B cell (primary cell): Measurements from ENCODE around the gene BAG2. TPM values are rescaled to one million over a fixed set of nuclear protein-coding genes. Genes with fewer than 3 reads are reported as not detected.

Experiments
- ATAC-seq: fragments of 200-7000 bp; cut with Tn5 transposase; one replicate; pipeline ENCODE4 v1.10.0; 2021; ENCODE audit warnings: low read depth, mild to moderate bottlenecking, moderate number of reproducible peaks, moderate library complexity
- CTCF ChIA-PET: fragments of 350-600 bp; sonication (Branson Sonifier 250); formaldehyde crosslinking; loops from one replicate; lab custom pipeline; 2021; ENCODE audit warnings: antibody characterized with exemption, inconsistent platforms; lab: Charles Lee
- POLR2A ChIA-PET: fragments of 350-600 bp; sonication (Branson Sonifier 250); formaldehyde crosslinking; loops from one replicate; lab custom pipeline; 2021; ENCODE audit warnings: antibody characterized with exemption; lab: Charles Lee
- DNase-seq: peaks from one replicate; pipeline ENCODE4 v3.0.0; 2013
- H2AFZ ChIP-seq: 2 replicates; pipeline ENCODE4 v1.6.1; 2012; ENCODE audit warnings: mild to moderate bottlenecking, low read depth, low read length; ENCODE audit not compliant: insufficient read depth, poor library complexity, severe bottlenecking
- H3K27ac ChIP-seq, 2 donors: 1 replicate in 1 of 2; 2 replicates in 1 of 2; pipeline ENCODE4 v1.5.1; 2012 to 2013; ENCODE audit warnings: low read length in 2 of 2, mild to moderate bottlenecking in 2 of 2, moderate library complexity in 1 of 2
- H3K27me3 ChIP-seq, 4 experiments: fragments of 200-600 bp in 1 of 4; sonication (generic) in 1 of 4; replicated peaks in 1 of 4; 1 replicate in 2 of 4; 2 replicates in 2 of 4; pipeline versions ENCODE4 v1.6.1 to v1.7.0; 2013 to 2016; ENCODE audit warnings: low read length in 3 of 4, mild to moderate bottlenecking in 2 of 4, mixed read lengths in 1 of 4, moderate library complexity in 1 of 4; ENCODE audit not compliant: insufficient read depth in 4 of 4, control insufficient read depth in 3 of 4; ENCODE audit errors: control extremely low read depth in 1 of 4
- H3K36me3 ChIP-seq, 2 experiments: replicated peaks in 1 of 2; 1 replicate in 1 of 2; 2 replicates in 1 of 2; pipeline versions ENCODE4 v1.6.1 to v1.7.1; 2013; ENCODE audit warnings: low read length in 1 of 2; ENCODE audit not compliant: insufficient read depth in 2 of 2, control insufficient read depth in 1 of 2; ENCODE audit errors: control extremely low read depth in 1 of 2, extremely low read depth in 1 of 2
- H3K4me1 ChIP-seq, 2 donors: fragments of 200-600 bp in 1 of 2; sonication (generic) in 1 of 2; 1 replicate in 1 of 2; 2 replicates in 1 of 2; pipeline versions ENCODE4 v1.5.1 to v1.6.1; 2013 to 2017; ENCODE audit warnings: low read length in 2 of 2; ENCODE audit not compliant: control insufficient read depth in 2 of 2, insufficient read depth in 2 of 2
- H3K4me2 ChIP-seq: replicated peaks from 2 replicates; pipeline ENCODE3; 2012; ENCODE audit warnings: mild to moderate bottlenecking, low read depth, low read length; ENCODE audit not compliant: poor library complexity, severe bottlenecking
- H3K4me3 ChIP-seq, 5 experiments: fragments of 200-600 bp in 1 of 5; sonication (generic) in 1 of 5; 1 replicate in 3 of 5; 2 replicates in 2 of 5; pipeline versions ENCODE4 v1.5.1 to v1.7.0; 2011 to 2016; ENCODE audit warnings: low read length in 4 of 5, mild to moderate bottlenecking in 4 of 5, low read depth in 2 of 5, control low read depth in 1 of 5, moderate library complexity in 1 of 5; ENCODE audit not compliant: insufficient read depth in 1 of 5; ENCODE audit errors: control extremely low read depth in 1 of 5, extremely low read depth in 1 of 5
- H3K79me2 ChIP-seq: fragments of 200-600 bp; sonication (generic); one replicate; pipeline ENCODE4 v1.6.0; 2016; ENCODE audit warnings: low read length; ENCODE audit not compliant: control insufficient read depth, insufficient read depth
- H3K9ac ChIP-seq: fragments of 200-600 bp; sonication (generic); 2 replicates; pipeline ENCODE4 v1.6.1; 2017; ENCODE audit warnings: mild to moderate bottlenecking, low read length, moderate library complexity
- H3K9me3 ChIP-seq, 3 donors: one replicate each; pipeline versions ENCODE4 v1.6.1 to v1.7.1; 2013; ENCODE audit warnings: low read length in 2 of 3; ENCODE audit not compliant: control insufficient read depth in 2 of 3, insufficient read depth in 1 of 3; ENCODE audit errors: control extremely low read depth in 1 of 3
- H4K20me1 ChIP-seq: 2 replicates; pipeline ENCODE4 v1.6.0; 2012; ENCODE audit warnings: mild to moderate bottlenecking, low read length; ENCODE audit not compliant: insufficient read depth, control insufficient read depth, poor library complexity, severe bottlenecking
- H3K27ac Mint-ChIP-seq: one replicate; pipeline ENCODE4 v1.8.0; 2021; ENCODE audit warnings: mixed read lengths
- H3K27me3 Mint-ChIP-seq: one replicate; pipeline ENCODE4 v1.8.0; 2021; ENCODE audit warnings: mixed read lengths
- H3K4me1 Mint-ChIP-seq: one replicate; pipeline ENCODE4 v1.8.0; 2021; ENCODE audit warnings: mixed read lengths
- H3K4me3 Mint-ChIP-seq: one replicate; pipeline ENCODE4 v1.8.0; 2021; ENCODE audit warnings: mixed read lengths
- H3K9me3 Mint-ChIP-seq: one replicate; pipeline ENCODE4 v1.8.0; 2022; ENCODE audit warnings: mixed read lengths; ENCODE audit not compliant: insufficient read depth
- EZH2 ChIP-seq: IDR thresholded peaks from 2 replicates; pipeline ENCODE4 v1.6.1; 2012; ENCODE audit warnings: borderline replicate concordance, low read depth, mild to moderate bottlenecking, moderate library complexity, low read length; ENCODE audit not compliant: insufficient read depth, poor library complexity, severe bottlenecking
- WGBS: methylation state at CpG from one replicate; pipeline ENCODE4 v1.1.5; 2013; ENCODE audit warnings: missing lambda C conversion rate; ENCODE audit not compliant: insufficient coverage; 5-methylcytosine and 5-hydroxymethylcytosine counted together
- intact Hi-C: fragments of 100-400 bp; cut with micrococcal nuclease; formaldehyde crosslinking; loops from one replicate; pipeline ENCODE4 v1.10.0; 2022
- polyA plus RNA-seq: library from polyadenylated mRNA; depleted of rRNA; stranded (reverse); fragments of >200 nt; gene quantifications from 2 replicates; pipeline ENCODE4 v1.2.3, GENCODE V29; 2012
- total RNA-seq, 2 donors: library from RNA; stranded (reverse); fragments of 120-200 nt in 1 of 2; gene quantifications; 1 replicate in 1 of 2; 2 replicates in 1 of 2; pipeline versions ENCODE4 v1.2.3 to v1.2.4, GENCODE V29; 2013 to 2022
- TF ChIP-seq, protein P1 (sequence below): fragments of 200-600 bp; IDR thresholded peaks from one replicate; pipeline ENCODE4 v1.8.0; 2022; ENCODE audit warnings: antibody characterized with exemption, mild to moderate bottlenecking

The BAG2 gene
- total and polyA plus RNA-seq, 2 donors (not counting 1 experiment from before 2014, with no cell fraction given): 1.5 to 4.7 TPM

DNA sequence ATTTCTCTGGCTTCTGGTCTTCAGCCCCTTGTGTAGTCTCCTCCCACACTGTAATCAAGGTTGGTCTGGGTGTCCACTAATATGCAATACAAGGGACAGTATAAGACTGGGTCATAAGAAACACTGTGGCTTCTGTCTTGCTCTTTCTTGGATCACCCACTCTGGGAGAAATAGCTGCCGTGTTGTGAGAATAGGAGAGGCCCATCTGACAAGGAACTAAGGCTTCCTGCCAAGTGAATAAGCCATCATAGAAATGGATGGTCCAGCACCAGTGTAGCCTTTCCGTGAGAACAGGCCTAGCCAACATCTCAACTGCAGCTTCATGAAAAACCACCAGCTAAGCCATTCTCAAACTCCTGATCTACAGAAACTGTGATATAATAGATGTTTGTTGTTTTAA is 23.3 kb downstream of the BAG2 start:
- TF ChIP-seq, protein P1, sequence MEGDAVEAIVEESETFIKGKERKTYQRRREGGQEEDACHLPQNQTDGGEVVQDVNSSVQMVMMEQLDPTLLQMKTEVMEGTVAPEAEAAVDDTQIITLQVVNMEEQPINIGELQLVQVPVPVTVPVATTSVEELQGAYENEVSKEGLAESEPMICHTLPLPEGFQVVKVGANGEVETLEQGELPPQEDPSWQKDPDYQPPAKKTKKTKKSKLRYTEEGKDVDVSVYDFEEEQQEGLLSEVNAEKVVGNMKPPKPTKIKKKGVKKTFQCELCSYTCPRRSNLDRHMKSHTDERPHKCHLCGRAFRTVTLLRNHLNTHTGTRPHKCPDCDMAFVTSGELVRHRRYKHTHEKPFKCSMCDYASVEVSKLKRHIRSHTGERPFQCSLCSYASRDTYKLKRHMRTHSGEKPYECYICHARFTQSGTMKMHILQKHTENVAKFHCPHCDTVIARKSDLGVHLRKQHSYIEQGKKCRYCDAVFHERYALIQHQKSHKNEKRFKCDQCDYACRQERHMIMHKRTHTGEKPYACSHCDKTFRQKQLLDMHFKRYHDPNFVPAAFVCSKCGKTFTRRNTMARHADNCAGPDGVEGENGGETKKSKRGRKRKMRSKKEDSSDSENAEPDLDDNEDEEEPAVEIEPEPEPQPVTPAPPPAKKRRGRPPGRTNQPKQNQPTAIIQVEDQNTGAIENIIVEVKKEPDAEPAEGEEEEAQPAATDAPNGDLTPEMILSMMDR: no peak
- no peak for TF ChIP-seq EZH2
- H3K9ac ChIP-seq: no peak overlapping the region
- no peaks in the 10 kb centered on the region for H3K27me3 ChIP-seq
- H3K36me3 ChIP-seq: peaks cover 0 to 3% of the 10 kb centered on the region in 2 experiments
- no peaks in the 10 kb centered on the region for H3K9me3 ChIP-seq
- DNase-seq (no peak), ATAC-seq (no peak)
- no peak overlapping the region for H3K4me2 ChIP-seq
- ChIA-PET CTCF (no interaction called here), POLR2A (no interaction called here)
- intact Hi-C loops: no loop called here
- H4K20me1 ChIP-seq: no peaks in the 10 kb centered on the region
- WGBS: 100% methylated on average over 1 of the region's 2 CpGs
- Mint-ChIP-seq H3K4me3 (no peak overlapping the region), H3K27me3 (no peaks in the 10 kb centered on the region), H3K27ac (no peak overlapping the region), H3K4me1 (no peaks in the 10 kb centered on the region), H3K9me3 (no peaks in the 10 kb centered on the region)
- no peak overlapping the region for H2AFZ ChIP-seq
- no peak overlapping the region for H3K4me3 ChIP-seq
- H3K27ac ChIP-seq: no peak overlapping the region
- H3K79me2 ChIP-seq: no peaks in the 10 kb centered on the region
- H3K4me1 ChIP-seq: no peaks in the 10 kb centered on the region

DNA sequence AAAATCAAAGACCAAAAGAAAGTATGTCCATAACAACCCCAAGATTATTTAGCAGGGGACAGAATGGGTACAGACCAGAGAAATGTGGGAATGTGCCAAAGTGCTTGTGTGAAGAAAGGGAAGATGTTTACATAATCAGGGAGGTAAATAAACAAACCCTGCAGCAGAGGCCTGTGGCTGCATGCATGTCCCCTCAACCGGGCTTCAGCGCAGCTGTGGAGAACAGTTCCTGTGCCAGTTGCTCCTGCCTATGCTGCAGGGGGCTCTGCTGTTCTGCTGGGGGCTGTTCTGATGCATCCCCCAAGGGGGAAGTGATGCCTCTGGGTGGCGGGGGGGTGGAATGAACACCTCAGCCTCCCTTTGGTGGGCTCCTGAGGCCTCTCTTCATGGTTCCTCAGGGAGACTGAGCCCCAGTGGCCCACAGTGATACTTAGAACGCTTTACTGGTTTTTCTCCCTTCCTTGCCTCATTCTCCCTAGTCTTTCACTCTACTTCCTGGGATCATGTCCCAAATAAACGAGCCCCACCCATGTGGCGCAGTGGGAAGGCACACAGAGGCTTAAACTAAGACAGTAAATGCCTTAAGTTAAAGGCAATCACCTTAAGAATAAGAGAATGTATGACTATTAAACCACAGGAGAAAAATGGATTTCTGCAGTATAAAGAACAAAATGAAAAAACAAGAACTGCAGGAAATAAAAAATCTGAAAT is 27.0 kb downstream of the BAG2 start:
- no peaks in the 10 kb centered on the region for H3K4me1 ChIP-seq
- no peak overlapping the region for H3K4me2 ChIP-seq
- TF ChIP-seq, protein P1: no peak
- no peak for TF ChIP-seq EZH2
- no peaks in the 10 kb centered on the region for H3K79me2 ChIP-seq
- POLR2A ChIA-PET: interaction anchor here (0.6 kb wide), 1 partner anchor 119 kb away, joined by 8 read pairs; no protein-coding TSS in a partner anchor
- Mint-ChIP-seq H3K4me3 (no peak overlapping the region), H3K27ac (no peak overlapping the region), H3K27me3 (no peaks in the 10 kb centered on the region), H3K4me1 (no peaks in the 10 kb centered on the region), H3K9me3 (no peaks in the 10 kb centered on the region)
- intact Hi-C loops: no loop called here
- no peak overlapping the region for H3K27ac ChIP-seq
- CTCF ChIA-PET: interaction anchor here (0.7 kb wide), 1 partner anchor 96 kb away, joined by 5 read pairs; no protein-coding TSS in a partner anchor
- H3K4me3 ChIP-seq: no peak overlapping the region
- WGBS: 92% methylated on average over 4 of the region's 6 CpGs
- H4K20me1 ChIP-seq: no peaks in the 10 kb centered on the region
- no peaks in the 10 kb centered on the region for H3K27me3 ChIP-seq
- no peaks in the 10 kb centered on the region for H3K36me3 ChIP-seq
- ATAC-seq (no peak), DNase-seq (no peak)
- H3K9ac ChIP-seq: no peak overlapping the region
- no peaks in the 10 kb centered on the region for H3K9me3 ChIP-seq
- H2AFZ ChIP-seq: no peak overlapping the region
